Measurements from ENCODE around the gene ENGASE. TPM values are rescaled to one million over a fixed set of nuclear protein-coding genes. Genes with fewer than 3 reads are reported as not detected.

Gene ENGASE
- total and polyA plus RNA-seq, 2 of the 8 experiments (the other 6 are each of a cell fraction or from before 2014, with no cell fraction given): 9.3 to 36.1 TPM

DNA sequence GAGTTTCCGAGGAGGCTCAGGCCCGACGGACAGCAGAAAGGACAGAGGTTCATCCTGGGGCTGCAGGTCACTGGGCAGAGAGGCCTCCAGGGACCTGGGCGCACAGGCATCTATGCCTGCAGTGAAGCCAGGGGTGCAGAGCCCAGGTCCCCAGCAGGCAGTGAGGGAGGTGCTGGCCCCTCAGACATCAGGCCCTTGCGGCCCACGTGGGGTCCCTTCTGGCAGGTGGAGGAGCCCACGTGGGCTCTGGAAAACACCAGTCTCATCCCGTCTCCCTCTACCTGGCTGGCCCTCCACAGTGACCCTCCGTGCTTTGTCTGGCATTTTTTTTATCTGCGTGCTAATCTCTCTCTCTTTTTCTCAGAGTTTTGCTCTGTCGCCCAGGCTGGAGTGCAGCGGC is 36.5 kb downstream of the ENGASE start:
- no peak overlapping the region for H2AK5ac ChIP-seq (ENCODE audit: low read depth, low read length)
- FAIRE-seq: no peak
- DNase-seq (ENCODE audit: low read depth in 1 of 2, low spot score in 2 of 2): no peak
- no peak overlapping the region for H2BK20ac ChIP-seq (ENCODE audit: low read length)
- no peak overlapping the region for H3K23ac ChIP-seq (ENCODE audit: insufficient read length)
- no peak overlapping the region for H4K5ac ChIP-seq (ENCODE audit: insufficient read length, low read depth, low read length)
- no peak overlapping the region for H3K4me3 ChIP-seq (ENCODE audit: extremely low read depth in 1 of 4, insufficient read depth in 2 of 4, low read depth in 3 of 4, low read length in 4 of 4)
- ChIA-PET CTCF (ENCODE audit: partially characterized antibody) (interaction anchor here (1.0 to 4.2 kb wide), 10 partner anchors 10 to 317 kb away, joined by 3 to 37 read pairs (median 4); no protein-coding TSS in a partner anchor), POLR2A (ENCODE audit: partially characterized antibody) (interaction anchor here (0.9 kb wide), 1 partner anchor 15 kb away, joined by 3 read pairs; no protein-coding TSS in a partner anchor)
- no peak overlapping the region for H3K56ac ChIP-seq (replicated peaks; ENCODE audit: insufficient read length, low read depth, low read length)
- 88% methylated on average over 12 of the region's 12 CpGs; no CpG with 5 or more reads in 1 of the 2 experiments for WGBS, 2 experiments (ENCODE audit: extremely low coverage in 1 of 2, insufficient coverage in 1 of 2, insufficient read length in 1 of 2, insufficient replicate concordance in 2 of 2, low coverage in 1 of 2, low lambda C conversion rate in 2 of 2, missing lambda C conversion rate in 1 of 2)
- no peak for TF ChIP-seq NANOG (IDR thresholded peaks at IDR 0.05; ENCODE audit: insufficient read depth, low read depth, low read length, poor library complexity, severe bottlenecking)
- no peak for TF ChIP-seq MAFK (IDR thresholded peaks at IDR 0.05; ENCODE audit: low read depth, low read length)
- TF ChIP-seq, protein P1, sequence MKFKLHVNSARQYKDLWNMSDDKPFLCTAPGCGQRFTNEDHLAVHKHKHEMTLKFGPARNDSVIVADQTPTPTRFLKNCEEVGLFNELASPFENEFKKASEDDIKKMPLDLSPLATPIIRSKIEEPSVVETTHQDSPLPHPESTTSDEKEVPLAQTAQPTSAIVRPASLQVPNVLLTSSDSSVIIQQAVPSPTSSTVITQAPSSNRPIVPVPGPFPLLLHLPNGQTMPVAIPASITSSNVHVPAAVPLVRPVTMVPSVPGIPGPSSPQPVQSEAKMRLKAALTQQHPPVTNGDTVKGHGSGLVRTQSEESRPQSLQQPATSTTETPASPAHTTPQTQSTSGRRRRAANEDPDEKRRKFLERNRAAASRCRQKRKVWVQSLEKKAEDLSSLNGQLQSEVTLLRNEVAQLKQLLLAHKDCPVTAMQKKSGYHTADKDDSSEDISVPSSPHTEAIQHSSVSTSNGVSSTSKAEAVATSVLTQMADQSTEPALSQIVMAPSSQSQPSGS (IDR thresholded peaks at IDR 0.05; ENCODE audit: low read length): no peak
- TF ChIP-seq ZNF274 (IDR thresholded peaks at IDR 0.05; ENCODE audit: borderline replicate concordance, extremely low read depth, low read length): no peak
- no peak for TF ChIP-seq POLR2AphosphoS5 (IDR thresholded peaks at IDR 0.05; ENCODE audit: low read depth, low read length)
- no peak for TF ChIP-seq JUN (IDR thresholded peaks at IDR 0.05; ENCODE audit: low read depth, low read length)
- H2BK12ac ChIP-seq (ENCODE audit: low read depth, low read length): no peak overlapping the region
- no peak overlapping the region for H3K4me2 ChIP-seq (ENCODE audit: insufficient read depth in 1 of 2, low read depth in 2 of 2, low read length in 2 of 2)
- no peak overlapping the region for H3K18ac ChIP-seq (ENCODE audit: extremely low read depth, low read length)
- H4K8ac ChIP-seq (ENCODE audit: extremely low read depth, insufficient read depth, low read length): no peak overlapping the region
- no peak overlapping the region for H2BK5ac ChIP-seq (ENCODE audit: low read depth, low read length)
- H3K79me1 ChIP-seq (ENCODE audit: low read depth, low read length): no peaks in the 10 kb centered on the region; the same call in 1 of the 2 replicates
- H2BK120ac ChIP-seq (replicated peaks; ENCODE audit: low read depth, low read length): no peak overlapping the region
- H3K79me2 ChIP-seq (ENCODE audit: control insufficient read depth in 1 of 2, insufficient read depth in 2 of 2, low read length in 2 of 2): no peaks in the 10 kb centered on the region
- no peak overlapping the region for H4K91ac ChIP-seq (replicated peaks; ENCODE audit: insufficient read length, low read length)
- no peak overlapping the region for H2AFZ ChIP-seq (ENCODE audit: low read length)
- H3K27me3 ChIP-seq (replicated peaks in 1 of 4; ENCODE audit: control insufficient read depth in 3 of 4, extremely low read depth in 1 of 4, insufficient read depth in 3 of 4, low read length in 3 of 4): no peaks in the 10 kb centered on the region
- H2BK15ac ChIP-seq (ENCODE audit: low read length): no peak overlapping the region
- H3K36me3 ChIP-seq (ENCODE audit: control insufficient read depth in 2 of 4, insufficient read depth in 4 of 4, low read length in 3 of 4): no peaks in the 10 kb centered on the region
- no peak overlapping the region for H3K14ac ChIP-seq (ENCODE audit: insufficient read length)
- peaks cover 4 to 7% of the 10 kb centered on the region in 2 experiments for H4K20me1 ChIP-seq (replicated peaks in 1 of 2; ENCODE audit: control insufficient read depth in 1 of 2, insufficient read depth in 2 of 2, low read length in 2 of 2)
- no peak overlapping the region for H3K4ac ChIP-seq (replicated peaks; ENCODE audit: insufficient read length, low read depth, low read length)
- H3K4me1 ChIP-seq (replicated peaks in 1 of 4; ENCODE audit: control insufficient read depth in 3 of 4, insufficient read depth in 4 of 4, low read length in 3 of 4): peaks cover 0 to 4% (median 3%) of the 10 kb centered on the region in 4 experiments; a peak in 4 of 7 replicates
- no peak overlapping the region for H3K27ac ChIP-seq (ENCODE audit: low read depth, low read length)
- no peaks in the 10 kb centered on the region for H3K23me2 ChIP-seq (ENCODE audit: low read depth, low read length)
- no peak overlapping the region for H3K9ac ChIP-seq (replicated peaks in 1 of 4; ENCODE audit: extremely low read depth in 1 of 4, low read depth in 3 of 4, low read length in 3 of 4)
- H3K9me3 ChIP-seq (ENCODE audit: insufficient read depth in 2 of 2, low read depth in 1 of 2, low read length in 1 of 2): no peaks in the 10 kb centered on the region
